ENCODE measurements around the gene BCO1.

Gene BCO1

GRCh38 chr16:81231014-81231413, 7.5 kb upstream of the BCO1 start:
- H3K4me3 ChIP-seq (ENCODE audit: low read depth, low read length), result no peak overlapping the region
- DNase-seq (ENCODE audit: low read depth), result no peak
- TF ChIP-seq CTCF (IDR thresholded peaks at IDR 0.05; ENCODE audit: low read depth, low read length, missing control alignments), result no peak

DNA sequence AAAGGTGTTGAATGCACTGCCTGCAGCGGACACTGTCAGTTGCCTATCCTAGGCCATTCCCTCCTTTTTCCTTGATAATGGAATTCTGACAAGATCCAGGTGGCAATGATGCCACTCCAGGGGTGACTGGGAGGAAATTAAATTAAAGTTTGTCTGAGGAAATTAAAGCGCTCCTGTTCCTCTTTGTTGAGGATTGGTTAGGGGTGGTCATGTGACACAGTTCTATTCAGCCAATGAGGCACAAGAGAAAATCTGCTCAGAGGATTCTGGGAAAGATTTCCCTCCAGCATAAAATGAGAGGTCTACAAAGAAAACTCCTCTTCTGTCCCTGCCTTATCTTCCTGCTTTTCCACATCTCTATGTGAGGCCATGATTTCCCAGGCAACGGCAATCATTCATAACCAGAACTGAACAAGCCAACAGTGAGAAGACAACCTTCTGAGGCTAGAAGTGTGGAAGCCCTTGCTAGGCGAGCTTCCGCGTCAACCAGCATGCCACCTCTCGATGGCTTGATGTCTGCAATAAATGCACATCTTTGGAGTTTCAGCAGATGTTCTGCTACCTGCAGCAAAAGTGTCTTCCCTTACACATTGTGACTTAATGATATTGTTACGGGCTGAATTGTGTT, 5.6 kb upstream of the BCO1 start:
- TF ChIP-seq CTCF (IDR thresholded peaks at IDR 0.05; ENCODE audit: low read depth, low read length, missing control alignments), result no peak
- no peak overlapping the region for H3K4me3 ChIP-seq (ENCODE audit: low read depth, low read length)
- no peak for DNase-seq (ENCODE audit: low read depth)

- no peak for DNase-seq (ENCODE audit: low read depth)
- TF ChIP-seq CTCF (IDR thresholded peaks at IDR 0.05; ENCODE audit: low read depth, low read length, missing control alignments), result no peak
- H3K4me3 ChIP-seq (ENCODE audit: low read depth, low read length), result no peak overlapping the region
Observed at GRCh38 chr16:81237282-81237681, 1.2 kb upstream of the BCO1 start.

- no peak overlapping the region for H3K4me3 ChIP-seq (ENCODE audit: low read depth, low read length)
- TF ChIP-seq CTCF (IDR thresholded peaks at IDR 0.05; ENCODE audit: low read depth, low read length, missing control alignments), result no peak
- DNase-seq (ENCODE audit: low read depth), result no peak
Observed at GRCh38 chr16:81237942-81238295, 570 bp upstream of the BCO1 start.

DNA sequence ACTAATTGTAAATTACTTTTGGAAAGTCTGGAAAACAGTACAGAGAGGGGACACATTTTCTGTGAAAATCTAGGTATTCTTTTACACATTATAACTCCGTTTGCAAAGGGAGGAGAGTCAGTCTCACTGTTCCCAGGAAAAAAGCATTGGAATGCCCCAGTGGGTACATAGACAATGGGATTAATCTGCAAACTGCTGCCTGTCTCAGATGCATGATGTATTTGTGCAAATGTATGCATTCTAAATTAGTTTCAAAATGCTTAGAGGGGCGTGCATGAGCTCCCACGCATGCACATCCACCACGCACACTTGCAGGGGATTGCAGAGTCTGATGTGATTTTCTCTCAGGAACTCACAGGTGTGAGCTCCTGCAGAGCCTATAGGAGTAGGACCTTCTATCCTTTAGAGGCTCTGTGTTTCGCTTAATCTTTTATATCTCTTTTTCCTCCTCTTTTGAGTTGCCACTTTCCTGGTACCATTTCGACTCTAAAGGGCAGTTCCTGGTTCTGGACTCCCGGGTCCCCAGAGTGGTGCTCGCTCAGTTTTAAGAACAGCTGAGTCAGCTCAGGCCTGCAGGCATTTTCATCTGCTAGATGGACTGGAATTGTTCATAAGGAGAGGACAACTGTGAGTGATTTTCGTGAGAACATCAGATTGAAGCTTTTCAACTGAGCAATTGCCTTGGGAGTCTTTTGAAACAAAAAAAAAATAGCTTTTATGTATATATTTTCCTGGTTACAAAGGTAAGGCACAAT, 1.1 kb downstream of the BCO1 start:
- H3K4me3 ChIP-seq (ENCODE audit: low read depth, low read length), result no peak overlapping the region
- DNase-seq (ENCODE audit: low read depth), result no peak
- no peak for TF ChIP-seq CTCF (IDR thresholded peaks at IDR 0.05; ENCODE audit: low read depth, low read length, missing control alignments)

DNA sequence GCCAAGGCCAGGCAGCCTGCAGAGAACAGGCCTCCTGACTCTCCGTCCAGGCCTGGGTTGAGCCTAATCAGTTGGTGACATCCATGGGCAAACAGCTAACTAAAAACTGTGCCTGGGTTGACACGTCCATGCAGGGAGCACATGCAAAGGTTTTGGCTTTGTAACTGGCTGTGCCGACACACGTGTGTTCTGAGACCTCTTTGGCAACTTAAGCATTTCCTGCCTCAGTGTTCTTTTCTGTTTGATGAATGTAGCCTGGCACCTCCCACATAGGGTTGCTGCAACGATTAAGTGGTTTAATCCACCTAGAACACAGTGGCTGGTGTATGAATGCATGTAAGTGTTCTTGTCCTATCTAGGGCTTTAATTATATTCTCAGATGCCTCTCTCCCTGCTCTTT, 3.2 kb downstream of the BCO1 start:
- no peak for TF ChIP-seq CTCF (IDR thresholded peaks at IDR 0.05; ENCODE audit: low read depth, low read length, missing control alignments)
- no peak for DNase-seq (ENCODE audit: low read depth)
- no peak overlapping the region for H3K4me3 ChIP-seq (ENCODE audit: low read depth, low read length)
